Muscle of arm (tissue), 12 donors: ENCODE results near the gene POU4F3. TPM values are rescaled to one million over a fixed set of nuclear protein-coding genes. Genes with fewer than 3 reads are reported as not detected.
A peak's percentile ranks its signal among the peaks of the same experiment; 100 is the strongest.

Experiments used
- DNase-seq: peaks from one replicate; pipeline ENCODE4 v3.0.0-alpha.2; 2013
- polyA plus RNA-seq, 12 donors: library from polyadenylated mRNA; unstranded; fragments of 120-200 nt; gene quantifications; one replicate each; pipeline ENCODE4 v1.2.1, GENCODE V29; 2013; ENCODE audit not compliant: insufficient read length in 12 of 12

POU4F3 gene
- polyA plus RNA-seq, 12 donors: 0.07 to 0.24 TPM; not detected in 10

- DNase-seq: no peak
These were observed 1.1 kb downstream of the POU4F3 start for GRCh38 chr5:146339715-146340259.

GRCh38 chr5:146340260-146341081, 1.8 kb downstream of the POU4F3 start:
- DNase-seq: peak; percentile 82

GRCh38 chr5:146341854-146342253, 3.2 kb downstream of the POU4F3 start:
- DNase-seq: no peak

GRCh38 chr5:146342519-146342881, 3.9 kb downstream of the POU4F3 start:
- no peak for DNase-seq

- no peak for DNase-seq
These were observed 4.5 kb downstream of the POU4F3 start for GRCh38 chr5:146342882-146343865.

GRCh38 chr5:146344155-146345118, 5.8 kb downstream of the POU4F3 start:
- DNase-seq: no peak

- DNase-seq: no peak
These were observed 6.6 kb downstream of the POU4F3 start for GRCh38 chr5:146345240-146345577.

- no peak for DNase-seq
These were observed 7.1 kb downstream of the POU4F3 start for GRCh38 chr5:146345578-146346366.

- no peak for DNase-seq
These were observed 18.5 kb downstream of the POU4F3 start for GRCh38 chr5:146357126-146357525.

GRCh38 chr5:146359836-146360235, 21.2 kb downstream of the POU4F3 start:
- no peak for DNase-seq

- DNase-seq: no peak
These were observed 24.7 kb downstream of the POU4F3 start for GRCh38 chr5:146363161-146363874.

GRCh38 chr5:146365618-146366017, 27.0 kb downstream of the POU4F3 start:
- DNase-seq: no peak

GRCh38 chr5:146366904-146367303, 28.3 kb downstream of the POU4F3 start:
- DNase-seq: no peak

- DNase-seq: no peak
These were observed 29.5 kb downstream of the POU4F3 start for GRCh38 chr5:146368137-146368536.

- DNase-seq: no peak
These were observed 31.1 kb downstream of the POU4F3 start for GRCh38 chr5:146369691-146370090.

- no peak for DNase-seq
These were observed 38.2 kb downstream of the POU4F3 start for GRCh38 chr5:146376821-146377220.

- no peak for DNase-seq
These were observed 40.3 kb downstream of the POU4F3 start for GRCh38 chr5:146378986-146379385.

- no peak for DNase-seq
These were observed 42.1 kb downstream of the POU4F3 start for GRCh38 chr5:146380714-146381113.

GRCh38 chr5:146388386-146388785, 49.7 kb downstream of the POU4F3 start:
- DNase-seq: peak; percentile 33

- DNase-seq: no peak
These were observed 51.8 kb downstream of the POU4F3 start for GRCh38 chr5:146390469-146390868.
